Stomach smooth muscle (tissue), 2 donors: ENCODE measurements around the gene PLCB1.
A peak's percentile ranks its signal among the peaks of the same experiment; 100 is the strongest.
"Not testable (repeated sequence)": the region's sequence is repeated elsewhere in the genome, so short reads cannot be mapped to it uniquely, and the experiment has no call there.

Experiments
- H3K27ac ChIP-seq: one replicate; pipeline ENCODE4 v1.7.0; 2013; ENCODE audit warnings: mild to moderate bottlenecking, low read length, inconsistent platforms
- H3K27me3 ChIP-seq, 2 donors: one replicate each; pipeline ENCODE4 v1.7.0; 2013; ENCODE audit warnings: low read length in 2 of 2; ENCODE audit not compliant: insufficient read depth in 2 of 2, control insufficient read depth in 1 of 2
- H3K36me3 ChIP-seq, 2 donors: one replicate each; pipeline ENCODE4 v1.7.0; 2013; ENCODE audit warnings: low read length in 2 of 2; ENCODE audit not compliant: control insufficient read depth in 2 of 2, insufficient read depth in 2 of 2
- H3K4me1 ChIP-seq: one replicate; pipeline ENCODE4 v1.7.0; 2013; ENCODE audit warnings: low read length; ENCODE audit not compliant: control insufficient read depth, insufficient read depth
- H3K4me3 ChIP-seq, 2 donors: one replicate each; pipeline ENCODE4 v1.7.0; 2013; ENCODE audit warnings: low read length in 2 of 2
- H3K9ac ChIP-seq, 2 donors: one replicate each; pipeline ENCODE4 v1.7.0; 2013; ENCODE audit warnings: low read length in 2 of 2, mild to moderate bottlenecking in 1 of 2
- H3K9me3 ChIP-seq, 2 donors: one replicate each; pipeline ENCODE4 v1.7.0; 2013; ENCODE audit warnings: low read length in 2 of 2; ENCODE audit not compliant: control insufficient read depth in 2 of 2
- donor health status: healthy.
- donor health status: Pancreatic carcinoma.

Gene PLCB1

GRCh38 chr20:8425802-8426201 is 293.7 kb downstream of the PLCB1 start:
- Histone ChIP-seq H3K4me1 (peaks cover 5% of the 10 kb centered on the region), H3K36me3 (no peaks in the 10 kb centered on the region), H3K4me3 (no peak overlapping the region), H3K27ac (no peak overlapping the region), H3K9ac (no peak overlapping the region), H3K27me3 (no peaks in the 10 kb centered on the region), H3K9me3 (no peaks in the 10 kb centered on the region)

GRCh38 chr20:8427419-8428040 is 295.5 kb downstream of the PLCB1 start:
- no peaks in the 10 kb centered on the region for H3K36me3 ChIP-seq
- no peaks in the 10 kb centered on the region for H3K9me3 ChIP-seq
- peaks cover 13% of the 10 kb centered on the region for H3K4me1 ChIP-seq
- no peaks in the 10 kb centered on the region for H3K27me3 ChIP-seq
- no peak overlapping the region for H3K9ac ChIP-seq
- no peak overlapping the region for H3K4me3 ChIP-seq
- H3K27ac ChIP-seq: no peak overlapping the region

- Histone ChIP-seq H3K9me3 (no peaks in the 10 kb centered on the region), H3K27ac (no peak overlapping the region), H3K4me1 (peaks cover 13% of the 10 kb centered on the region), H3K27me3 (no peaks in the 10 kb centered on the region), H3K4me3 (no peak overlapping the region), H3K36me3 (no peaks in the 10 kb centered on the region), H3K9ac (no peak overlapping the region)
These were observed 296.9 kb downstream of the PLCB1 start for GRCh38 chr20:8428988-8429387.

GRCh38 chr20:8431538-8432434 is 299.7 kb downstream of the PLCB1 start:
- H3K27me3 ChIP-seq: no peaks in the 10 kb centered on the region
- peak overlapping the region in 1 of 2 donors; percentile 13 for H3K9ac ChIP-seq
- no peaks in the 10 kb centered on the region for H3K36me3 ChIP-seq
- no peaks in the 10 kb centered on the region for H3K9me3 ChIP-seq
- peaks cover 13% of the 10 kb centered on the region for H3K4me1 ChIP-seq
- H3K27ac ChIP-seq: peak overlapping the region; percentile 56
- H3K4me3 ChIP-seq: peak overlapping the region in 1 of 2 donors; percentile 16

- peak overlapping the region in 1 of 2 donors; percentile 15 for H3K9ac ChIP-seq
These were observed 300.5 kb downstream of the PLCB1 start for GRCh38 chr20:8432435-8433148.

GRCh38 chr20:8433291-8433690 is 301.2 kb downstream of the PLCB1 start:
- Histone ChIP-seq H3K36me3 (no peaks in the 10 kb centered on the region), H3K4me3 (no peak overlapping the region), H3K4me1 (peaks cover 13% of the 10 kb centered on the region), H3K9ac (no peak overlapping the region), H3K9me3 (no peaks in the 10 kb centered on the region), H3K27ac (no peak overlapping the region), H3K27me3 (no peaks in the 10 kb centered on the region)

More at GRCh38 chr20:8432435-8433148, 300.5 kb downstream of the PLCB1 start:
- Histone ChIP-seq H3K4me3 (no peak overlapping the region), H3K9me3 (no peaks in the 10 kb centered on the region), H3K36me3 (no peaks in the 10 kb centered on the region), H3K27ac (no peak overlapping the region), H3K27me3 (no peaks in the 10 kb centered on the region), H3K4me1 (peaks cover 13% of the 10 kb centered on the region)

- Histone ChIP-seq H3K27me3 (no peaks in the 10 kb centered on the region), H3K4me3 (no peak overlapping the region), H3K9ac (no peak overlapping the region), H3K27ac (no peak overlapping the region), H3K36me3 (no peaks in the 10 kb centered on the region), H3K4me1 (peaks cover 8% of the 10 kb centered on the region), H3K9me3 (no peaks in the 10 kb centered on the region)
These were observed 302.3 kb downstream of the PLCB1 start for GRCh38 chr20:8434326-8434876.

- Histone ChIP-seq H3K9me3 (no peaks in the 10 kb centered on the region), H3K36me3 (no peaks in the 10 kb centered on the region), H3K4me1 (peaks cover 8% of the 10 kb centered on the region), H3K4me3 (no peak overlapping the region), H3K27me3 (no peaks in the 10 kb centered on the region), H3K9ac (no peak overlapping the region), H3K27ac (no peak overlapping the region)
These were observed 303.4 kb downstream of the PLCB1 start for GRCh38 chr20:8435285-8436035.

- not testable (repeated sequence) for H3K4me3 ChIP-seq, H3K36me3 ChIP-seq, H3K9me3 ChIP-seq, H3K27me3 ChIP-seq, H3K9ac ChIP-seq, H3K27ac ChIP-seq, H3K4me1 ChIP-seq
These were observed 304.9 kb downstream of the PLCB1 start for GRCh38 chr20:8436938-8437337.

GRCh38 chr20:8438748-8439147 is 306.7 kb downstream of the PLCB1 start:
- Histone ChIP-seq H3K36me3 (no peaks in the 10 kb centered on the region), H3K4me1 (no peaks in the 10 kb centered on the region), H3K27me3 (no peaks in the 10 kb centered on the region), H3K27ac (no peak overlapping the region), H3K9me3 (no peaks in the 10 kb centered on the region), H3K4me3 (no peak overlapping the region), H3K9ac (no peak overlapping the region)
